Measurements from ENCODE around the gene C1QC.

The C1QC gene

GRCh38 chr1:22636353-22636752 is 7.1 kb upstream of the C1QC start, which contains the start of gene C1QA:
TSS of gene C1QA (plus strand) at chr1:22636628. CDS start at chr1:22637617, 989 bp downstream.
- H3K27me3 ChIP-seq (ENCODE audit: control insufficient read depth in 3 of 3, insufficient read depth in 3 of 3, low read depth in 1 of 3, low read length in 3 of 3), result peaks cover 0 to 10% (median 0%) of the 10 kb centered on the region in 3 experiments
- H3K18ac ChIP-seq (ENCODE audit: low read length), result no peak within 1 kb of the TSS
- H3K14ac ChIP-seq (ENCODE audit: low read length), result no peak within 1 kb of the TSS
- WGBS, 2 donors (ENCODE audit: extremely low coverage in 2 of 2, insufficient read length in 2 of 2, insufficient replicate concordance in 1 of 2), result no CpG with 5 or more reads among the region's 5 CpGs
- H3K79me1 ChIP-seq (ENCODE audit: low read depth, low read length), result no peaks in the 10 kb centered on the region
- H4K8ac ChIP-seq (ENCODE audit: low read depth, low read length), result no peak within 1 kb of the TSS
- H3K9ac ChIP-seq (ENCODE audit: low read depth, low read length, poor library complexity), result no peak within 1 kb of the TSS
- no peak within 1 kb of the TSS for H2AFZ ChIP-seq (ENCODE audit: low read length)
- H3K4ac ChIP-seq (ENCODE audit: low read length), result no peak within 1 kb of the TSS
- no peak within 1 kb of the TSS for H2BK120ac ChIP-seq (ENCODE audit: low read depth, low read length)
- no peak within 1 kb of the TSS for H3K27ac ChIP-seq (replicated peaks; ENCODE audit: low read length)
- no peak within 1 kb of the TSS for H3K4me2 ChIP-seq (ENCODE audit: insufficient read depth, low read length, poor library complexity, severe bottlenecking)
- peaks cover 0 to 2% of the 10 kb centered on the region in 2 donors for H3K4me1 ChIP-seq (ENCODE audit: control insufficient read depth in 2 of 2, insufficient read depth in 1 of 2, low read depth in 1 of 2, low read length in 2 of 2)
- peak within 1 kb of the TSS; percentile 33 for H2BK15ac ChIP-seq (ENCODE audit: low read length)
- no peak for DNase-seq (ENCODE audit: low spot score)
- H2AK5ac ChIP-seq (ENCODE audit: low read depth, low read length), result no peak within 1 kb of the TSS
- H2BK12ac ChIP-seq (ENCODE audit: low read length), result no peak within 1 kb of the TSS
- no peak within 1 kb of the TSS for H4K91ac ChIP-seq (ENCODE audit: low read depth, low read length, poor library complexity)
- no peak within 1 kb of the TSS for H2BK5ac ChIP-seq (ENCODE audit: low read length)
- no peaks in the 10 kb centered on the region for H3K36me3 ChIP-seq (replicated peaks in 1 of 2; ENCODE audit: control insufficient read depth in 2 of 2, insufficient read depth in 2 of 2, low read length in 2 of 2)
- H3K4me3 ChIP-seq (ENCODE audit: low read length in 2 of 2), result no peak within 1 kb of the TSS
- no peaks in the 10 kb centered on the region for H3K9me3 ChIP-seq (replicated peaks in 1 of 2; ENCODE audit: control insufficient read depth in 2 of 2, insufficient read depth in 1 of 2, low read depth in 1 of 2, low read length in 2 of 2)
- no peak within 1 kb of the TSS for H3K23ac ChIP-seq (ENCODE audit: low read depth, low read length, poor library complexity)

DNA sequence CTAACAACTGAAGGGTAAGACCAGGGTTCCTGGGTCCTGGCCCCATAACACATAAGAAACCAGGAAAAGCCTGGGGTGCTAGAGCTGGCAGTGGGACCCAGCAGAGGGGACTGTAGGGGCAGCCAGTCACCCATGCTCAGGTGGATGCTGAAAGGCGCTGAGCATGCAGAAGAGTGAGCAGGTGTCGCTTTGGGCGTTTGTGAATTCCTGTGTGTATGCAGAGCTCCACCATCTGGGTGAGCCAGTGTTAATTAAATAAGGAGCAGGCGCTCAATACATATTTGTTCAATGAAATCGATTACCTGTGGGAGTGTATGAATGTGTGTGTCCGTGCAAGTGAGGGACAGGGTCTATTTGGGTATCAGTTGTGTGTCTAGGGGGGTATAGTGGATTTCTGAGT is 6.5 kb upstream of the C1QC start:
- Histone ChIP-seq H3K23ac (ENCODE audit: low read depth, low read length, poor library complexity) (no peak overlapping the region), H2BK120ac (ENCODE audit: low read depth, low read length) (no peak overlapping the region), H3K18ac (ENCODE audit: low read length) (no peak overlapping the region), H3K27me3 (ENCODE audit: control insufficient read depth in 3 of 3, insufficient read depth in 3 of 3, low read depth in 1 of 3, low read length in 3 of 3) (peaks cover 0 to 9% (median 0%) of the 10 kb centered on the region in 3 experiments), H2AK5ac (ENCODE audit: low read depth, low read length) (no peak overlapping the region), H3K14ac (ENCODE audit: low read length) (no peak overlapping the region), H3K79me1 (ENCODE audit: low read depth, low read length) (no peaks in the 10 kb centered on the region), H3K4me3 (ENCODE audit: low read length in 2 of 2) (no peak overlapping the region), H3K9ac (ENCODE audit: low read depth, low read length, poor library complexity) (no peak overlapping the region), H2BK15ac (ENCODE audit: low read length) (no peak overlapping the region), H3K36me3 (replicated peaks in 1 of 2; ENCODE audit: control insufficient read depth in 2 of 2, insufficient read depth in 2 of 2, low read length in 2 of 2) (no peaks in the 10 kb centered on the region), H3K4me2 (ENCODE audit: insufficient read depth, low read length, poor library complexity, severe bottlenecking) (no peak overlapping the region), H3K9me3 (replicated peaks in 1 of 2; ENCODE audit: control insufficient read depth in 2 of 2, insufficient read depth in 1 of 2, low read depth in 1 of 2, low read length in 2 of 2) (no peaks in the 10 kb centered on the region), H4K91ac (ENCODE audit: low read depth, low read length, poor library complexity) (no peak overlapping the region), H2AFZ (ENCODE audit: low read length) (no peak overlapping the region), H3K27ac (replicated peaks; ENCODE audit: low read length) (no peak overlapping the region), H3K4me1 (ENCODE audit: control insufficient read depth in 2 of 2, insufficient read depth in 1 of 2, low read depth in 1 of 2, low read length in 2 of 2) (no peaks in the 10 kb centered on the region), H2BK12ac (ENCODE audit: low read length) (no peak overlapping the region), H3K4ac (ENCODE audit: low read length) (no peak overlapping the region), H2BK5ac (ENCODE audit: low read length) (no peak overlapping the region), H4K8ac (ENCODE audit: low read depth, low read length) (no peak overlapping the region)
- no peak for DNase-seq (ENCODE audit: low spot score)
- no CpG with 5 or more reads among the region's 6 CpGs for WGBS, 2 donors (ENCODE audit: extremely low coverage in 2 of 2, insufficient read length in 2 of 2, insufficient replicate concordance in 1 of 2)

DNA sequence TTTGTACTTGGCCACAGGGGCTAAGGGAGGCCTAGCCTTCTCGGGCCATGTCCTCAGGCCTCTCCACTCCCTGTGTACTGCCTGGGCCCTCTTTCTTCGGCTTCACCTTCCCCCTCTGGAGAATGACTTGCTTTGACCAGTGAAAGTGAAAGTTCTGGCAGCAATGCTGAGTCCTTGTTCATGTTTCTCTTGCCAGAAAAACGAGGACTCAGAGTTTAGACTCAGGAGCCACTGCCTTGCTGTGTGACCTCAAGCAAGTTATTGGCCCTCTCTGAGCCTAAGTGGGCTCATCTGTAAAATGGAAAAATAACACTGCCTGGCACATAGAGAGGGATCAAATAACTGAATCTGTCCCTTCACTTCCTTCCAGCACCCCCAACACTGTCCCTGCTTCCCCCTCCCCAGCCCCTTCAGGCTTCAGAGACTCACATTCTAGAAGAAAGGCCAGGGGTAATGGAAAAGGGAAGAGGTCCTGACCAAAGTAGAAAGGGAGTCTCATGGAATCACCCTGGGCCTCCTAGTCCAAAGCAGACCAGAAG is 5.5 kb upstream of the C1QC start:
- Histone ChIP-seq H3K4ac (ENCODE audit: low read length) (no peak overlapping the region), H3K4me3 (ENCODE audit: low read length in 2 of 2) (no peak overlapping the region), H2AK5ac (ENCODE audit: low read depth, low read length) (no peak overlapping the region), H2AFZ (ENCODE audit: low read length) (no peak overlapping the region), H4K8ac (ENCODE audit: low read depth, low read length) (no peak overlapping the region), H4K91ac (ENCODE audit: low read depth, low read length, poor library complexity) (no peak overlapping the region), H3K9me3 (replicated peaks in 1 of 2; ENCODE audit: control insufficient read depth in 2 of 2, insufficient read depth in 1 of 2, low read depth in 1 of 2, low read length in 2 of 2) (no peaks in the 10 kb centered on the region), H2BK120ac (ENCODE audit: low read depth, low read length) (no peak overlapping the region), H3K79me1 (ENCODE audit: low read depth, low read length) (no peaks in the 10 kb centered on the region), H3K27ac (replicated peaks; ENCODE audit: low read length) (no peak overlapping the region), H2BK12ac (ENCODE audit: low read length) (no peak overlapping the region), H2BK5ac (ENCODE audit: low read length) (no peak overlapping the region), H3K9ac (ENCODE audit: low read depth, low read length, poor library complexity) (no peak overlapping the region), H3K4me2 (ENCODE audit: insufficient read depth, low read length, poor library complexity, severe bottlenecking) (no peak overlapping the region), H3K27me3 (ENCODE audit: control insufficient read depth in 3 of 3, insufficient read depth in 3 of 3, low read depth in 1 of 3, low read length in 3 of 3) (peaks cover 0 to 16% (median 0%) of the 10 kb centered on the region in 3 experiments), H3K36me3 (replicated peaks in 1 of 2; ENCODE audit: control insufficient read depth in 2 of 2, insufficient read depth in 2 of 2, low read length in 2 of 2) (no peaks in the 10 kb centered on the region), H3K18ac (ENCODE audit: low read length) (no peak overlapping the region), H3K4me1 (ENCODE audit: control insufficient read depth in 2 of 2, insufficient read depth in 1 of 2, low read depth in 1 of 2, low read length in 2 of 2) (no peaks in the 10 kb centered on the region), H2BK15ac (ENCODE audit: low read length) (peak overlapping the region; percentile 33), H3K23ac (ENCODE audit: low read depth, low read length, poor library complexity) (no peak overlapping the region), H3K14ac (ENCODE audit: low read length) (no peak overlapping the region)
- DNase-seq (ENCODE audit: low spot score), result no peak
- no CpG with 5 or more reads among the region's 3 CpGs for WGBS, 2 donors (ENCODE audit: extremely low coverage in 2 of 2, insufficient read length in 2 of 2, insufficient replicate concordance in 1 of 2)

DNA sequence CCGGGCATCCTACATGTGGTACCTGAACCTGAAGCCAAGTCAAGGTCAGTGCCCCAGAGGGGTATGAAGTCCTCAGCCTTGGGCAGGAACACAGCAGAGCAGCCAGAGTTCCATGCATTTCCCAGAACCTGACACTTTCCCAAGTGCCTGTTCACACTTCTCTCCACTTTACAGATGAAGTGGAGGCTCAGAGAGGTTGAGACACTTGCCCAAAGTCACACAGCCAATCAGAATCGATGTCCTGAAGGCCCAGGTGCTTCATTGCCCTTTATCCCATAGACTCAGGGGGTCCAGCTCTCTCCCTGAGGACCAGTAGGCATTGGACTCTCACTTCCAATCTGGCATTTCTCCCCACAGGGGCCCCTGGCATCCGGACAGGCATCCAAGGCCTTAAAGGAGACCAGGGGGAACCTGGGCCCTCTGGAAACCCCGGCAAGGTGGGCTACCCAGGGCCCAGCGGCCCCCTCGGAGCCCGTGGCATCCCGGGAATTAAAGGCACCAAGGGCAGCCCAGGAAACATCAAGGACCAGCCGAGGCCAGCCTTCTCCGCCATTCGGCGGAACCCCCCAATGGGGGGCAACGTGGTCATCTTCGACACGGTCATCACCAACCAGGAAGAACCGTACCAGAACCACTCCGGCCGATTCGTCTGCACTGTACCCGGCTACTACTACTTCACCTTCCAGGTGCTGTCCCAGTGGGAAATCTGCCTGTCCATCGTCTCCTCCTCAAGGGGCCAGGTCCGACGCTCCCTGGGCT is 4.8 kb upstream of the C1QC start:
- H3K4me1 ChIP-seq (ENCODE audit: control insufficient read depth in 2 of 2, insufficient read depth in 1 of 2, low read depth in 1 of 2, low read length in 2 of 2), result no peaks in the 10 kb centered on the region

More for the DNA sequence above, 4.8 kb upstream of the C1QC start:
- no peak overlapping the region for H4K91ac ChIP-seq (ENCODE audit: low read depth, low read length, poor library complexity)
- WGBS, 2 donors (ENCODE audit: extremely low coverage in 2 of 2, insufficient read length in 2 of 2, insufficient replicate concordance in 1 of 2), result no CpG with 5 or more reads among the region's 23 CpGs
- H2BK120ac ChIP-seq (ENCODE audit: low read depth, low read length), result no peak overlapping the region
- H3K27me3 ChIP-seq (ENCODE audit: control insufficient read depth in 3 of 3, insufficient read depth in 3 of 3, low read depth in 1 of 3, low read length in 3 of 3), result peaks cover 0 to 22% (median 0%) of the 10 kb centered on the region in 3 experiments
- no peak overlapping the region for H3K27ac ChIP-seq (replicated peaks; ENCODE audit: low read length)
- no peak overlapping the region for H3K4me3 ChIP-seq (ENCODE audit: low read length in 2 of 2)
- no peak overlapping the region for H3K14ac ChIP-seq (ENCODE audit: low read length)
- no peak overlapping the region for H2BK5ac ChIP-seq (ENCODE audit: low read length)
- no peak overlapping the region for H3K4ac ChIP-seq (ENCODE audit: low read length)
- H4K8ac ChIP-seq (ENCODE audit: low read depth, low read length), result no peak overlapping the region
- H3K9ac ChIP-seq (ENCODE audit: low read depth, low read length, poor library complexity), result no peak overlapping the region
- no peaks in the 10 kb centered on the region for H3K9me3 ChIP-seq (replicated peaks in 1 of 2; ENCODE audit: control insufficient read depth in 2 of 2, insufficient read depth in 1 of 2, low read depth in 1 of 2, low read length in 2 of 2)
- DNase-seq (ENCODE audit: low spot score), result no peak
- H3K23ac ChIP-seq (ENCODE audit: low read depth, low read length, poor library complexity), result peak overlapping the region; percentile 87
- H2BK15ac ChIP-seq (ENCODE audit: low read length), result peak overlapping the region; percentile 20
- no peak overlapping the region for H3K18ac ChIP-seq (ENCODE audit: low read length)
- H3K4me2 ChIP-seq (ENCODE audit: insufficient read depth, low read length, poor library complexity, severe bottlenecking), result no peak overlapping the region
- H2BK12ac ChIP-seq (ENCODE audit: low read length), result no peak overlapping the region
- no peaks in the 10 kb centered on the region for H3K36me3 ChIP-seq (replicated peaks in 1 of 2; ENCODE audit: control insufficient read depth in 2 of 2, insufficient read depth in 2 of 2, low read length in 2 of 2)
- no peak overlapping the region for H2AFZ ChIP-seq (ENCODE audit: low read length)
- no peaks in the 10 kb centered on the region for H3K79me1 ChIP-seq (ENCODE audit: low read depth, low read length)
- H2AK5ac ChIP-seq (ENCODE audit: low read depth, low read length), result no peak overlapping the region
